GM03348 (cell line): ENCODE measurements around the gene KAT7.

ENCODE experiments used
- DNase-seq: peaks from one replicate; pipeline ENCODE4 v3.0.0; 2012; ENCODE audit warnings: low spot score

KAT7 gene

GRCh38 chr17:49842846-49843245 lies 54.4 kb downstream of the KAT7 start:
- no peak for DNase-seq

- no peak for DNase-seq
Observed at GRCh38 chr17:49843774-49844350, 55.4 kb downstream of the KAT7 start.

GRCh38 chr17:49845321-49845720 lies 56.8 kb downstream of the KAT7 start:
- DNase-seq = no peak

- no peak for DNase-seq
Observed at GRCh38 chr17:49846938-49847712, 58.6 kb downstream of the KAT7 start.

- no peak for DNase-seq
Observed at GRCh38 chr17:49848019-49848473, 59.6 kb downstream of the KAT7 start, which contains the start of gene TAC4. Gene TAC4, minus strand, starts transcription at chr17:49848069. Its CDS starts 52 bp downstream, at chr17:49848017.

GRCh38 chr17:49848739-49849138 lies 60.3 kb downstream of the KAT7 start:
- DNase-seq = no peak

GRCh38 chr17:49850218-49850610 lies 61.7 kb downstream of the KAT7 start:
- DNase-seq = no peak

- DNase-seq = peak; percentile 75
Observed at GRCh38 chr17:49850772-49851386, 62.4 kb downstream of the KAT7 start.

GRCh38 chr17:49851387-49852291 lies 63.2 kb downstream of the KAT7 start:
- peak; percentile 89 for DNase-seq

GRCh38 chr17:49853470-49854015 lies 65.1 kb downstream of the KAT7 start:
- no peak for DNase-seq

- DNase-seq = no peak
Observed at GRCh38 chr17:49854126-49854525, 65.6 kb downstream of the KAT7 start.

- DNase-seq = no peak
Observed at GRCh38 chr17:49858796-49859195, 70.3 kb downstream of the KAT7 start.

- no peak for DNase-seq
Observed at GRCh38 chr17:49859991-49860953, 71.8 kb downstream of the KAT7 start.

GRCh38 chr17:49861150-49861884 lies 72.8 kb downstream of the KAT7 start:
- peak; percentile 89 for DNase-seq

GRCh38 chr17:49862781-49863331 lies 74.4 kb downstream of the KAT7 start:
- DNase-seq = no peak

GRCh38 chr17:49866019-49866380 lies 77.5 kb downstream of the KAT7 start:
- DNase-seq = no peak

- no peak for DNase-seq
Observed at GRCh38 chr17:49866882-49867413, 78.5 kb downstream of the KAT7 start.

- no peak for DNase-seq
Observed at GRCh38 chr17:49869038-49869374, 80.5 kb downstream of the KAT7 start.

GRCh38 chr17:49870298-49870697 lies 81.8 kb downstream of the KAT7 start:
- no peak for DNase-seq

- no peak for DNase-seq
Observed at GRCh38 chr17:49871211-49871610, 82.7 kb downstream of the KAT7 start.
